Adrenal gland (tissue), 12 donors: ENCODE measurements around the gene MRPS11. TPM values are rescaled to one million over a fixed set of nuclear protein-coding genes. Genes with fewer than 3 reads are reported as not detected.

Experiments
- DNase-seq, 7 donors: peaks; one replicate each; pipeline ENCODE4 v3.0.0-alpha.2; 2019 to 2020
- H3K27ac ChIP-seq, 5 donors: fragments of 200-600 bp; sonication (generic) in 4 of 5; 1 replicate in 3 of 5; 2 replicates in 2 of 5; pipeline versions ENCODE4 v1.5.1 to v1.8.0; 2016 to 2020; ENCODE audit warnings: mild to moderate bottlenecking in 1 of 5
- H3K27me3 ChIP-seq: fragments of 200-600 bp; 2 replicates; pipeline ENCODE4 v1.8.0; 2021
- H3K36me3 ChIP-seq, 2 donors: fragments of 200-600 bp; replicated peaks in 1 of 2; 1 replicate in 1 of 2; 2 replicates in 1 of 2; pipeline versions ENCODE4 v1.5.1 to v1.8.0; 2018 to 2022
- H3K4me1 ChIP-seq, 2 donors: fragments of 200-600 bp; replicated peaks in 1 of 2; 1 replicate in 1 of 2; 2 replicates in 1 of 2; pipeline versions ENCODE4 v1.5.1 to v1.8.0; 2018 to 2021
- H3K4me3 ChIP-seq, 4 donors: fragments of 200-600 bp; sonication (generic) in 3 of 4; one replicate each; pipeline ENCODE4 v1.5.1; 2016 to 2018
- H3K9me3 ChIP-seq, 3 donors: fragments of 200-600 bp; sonication (generic) in 1 of 3; replicated peaks in 1 of 3; 1 replicate in 2 of 3; 2 replicates in 1 of 3; pipeline versions ENCODE4 v1.5.1 to v1.8.0; 2016 to 2021
- CTCF ChIP-seq, 6 experiments: fragments of 450-650 bp in 4 of 6; fragments of 200-600 bp in 2 of 6; sonication (generic) in 1 of 6; IDR thresholded peaks; 1 replicate in 5 of 6; 2 replicates in 1 of 6; pipeline versions ENCODE4 v1.5.1 to v1.8.0; 2016 to 2021; ENCODE audit warnings: antibody characterized with exemption in 6 of 6, mild to moderate bottlenecking in 2 of 6, moderate library complexity in 1 of 6
- POLR2A ChIP-seq, 2 donors: fragments of 450-650 bp; IDR thresholded peaks; one replicate each; pipeline ENCODE4 v1.6.1; 2017; ENCODE audit warnings: antibody characterized with exemption in 2 of 2, mild to moderate bottlenecking in 2 of 2, moderate library complexity in 1 of 2
- WGBS, 4 donors: extraction: QIAGEN DNeasy Blood & Tissue Kit in 2 of 4; methylation state at CpG; one replicate each; pipeline versions ENCODE4 v1.1.5 to v1.1.7; 2013 to 2017; 5-methylcytosine and 5-hydroxymethylcytosine counted together
- intact Hi-C, 2 donors: fragments of 100-400 bp; cut with DNase I; formaldehyde crosslinking; loops; one replicate each; pipeline versions ENCODE4 v1.14.1 to v1.15.0; 2022 to 2023
- polyA plus RNA-seq, 3 donors: library from polyadenylated mRNA; stranded (reverse); fragments of 200-250 nt in 2 of 3; fragments of 350-450 nt in 1 of 3; fragmentation: Illumina TruSeq in 1 of 3; extraction: RNeasy Lipid Tissue Mini Kit (QIAGEN cat#74804) in 1 of 3; gene quantifications; one replicate each; pipeline ENCODE4 v1.2.3, GENCODE V29; 2013 to 2014
- total RNA-seq, 9 donors: library from RNA; depleted of rRNA in 4 of 9; stranded (reverse); fragments of >200 nt in 4 of 9; fragments of 120-200 nt in 1 of 9; fragmentation: NEBNext Ultra II Directional in 1 of 9; extraction: Animal tissue kit (Norgen Biotek cat#: 25700) in 1 of 9; gene quantifications; one replicate each; pipeline versions ENCODE4 v1.1.0 to v1.2.4, GENCODE V29; 2013 to 2023
- donor health status: healthy with polysubstance abuse.
- donor health status: Bipolar disorder and iron deficiency.
- donor health status: DM: yes; HTN: yes; CAD: no.
- donor health status: DM: no; HTN: no; CAD: no.
- donor health status: DM: no; HTN: no; CAD: no.
- donor health status: DM: yes; HTN: yes; CAD: no.

MRPS11 gene
- total and polyA plus RNA-seq, 12 donors: 41.3 to 194 (median 59.6) TPM

GRCh38 chr15:88426304-88426703 is 41.2 kb upstream of the MRPS11 start:
- Histone ChIP-seq H3K36me3 (no peaks in the 10 kb centered on the region), H3K4me3 (no peak overlapping the region), H3K27ac (no peak overlapping the region), H3K9me3 (no peaks in the 10 kb centered on the region), H3K4me1 (no peaks in the 10 kb centered on the region), H3K27me3 (no peaks in the 10 kb centered on the region)
- intact Hi-C loops: no loop called here
- DNase-seq: no peak
- TF ChIP-seq POLR2A (IDR thresholded peaks at IDR 0.05): no peak
- no peak for TF ChIP-seq CTCF (IDR thresholded peaks at IDR 0.05)
- 64 to 75% (median 68%) methylated on average over 2 of the region's 2 CpGs for WGBS, 4 donors

- TF ChIP-seq POLR2A (IDR thresholded peaks at IDR 0.05) (no peak), CTCF (IDR thresholded peaks at IDR 0.05) (no peak)
- no peaks in the 10 kb centered on the region for H3K27me3 ChIP-seq
- WGBS, 4 donors: 33 to 71% (median 50%) methylated on average over 6 to 9 of the region's 9 CpGs
- no peak for DNase-seq
- intact Hi-C loops: no loop called here
- H3K9me3 ChIP-seq: no peaks in the 10 kb centered on the region
- no peak overlapping the region for H3K27ac ChIP-seq
- H3K4me3 ChIP-seq: no peak overlapping the region
- H3K4me1 ChIP-seq: no peaks in the 10 kb centered on the region
- H3K36me3 ChIP-seq: no peaks in the 10 kb centered on the region
Observed at GRCh38 chr15:88428053-88428452, 39.5 kb upstream of the MRPS11 start.

GRCh38 chr15:88428805-88429605 is 38.5 kb upstream of the MRPS11 start:
- no peak for TF ChIP-seq POLR2A (IDR thresholded peaks at IDR 0.05)
- TF ChIP-seq CTCF (IDR thresholded peaks at IDR 0.05): no peak
- 68 to 76% (median 72%) methylated on average over 9 to 12 of the region's 12 CpGs for WGBS, 4 donors
- Histone ChIP-seq H3K27me3 (no peaks in the 10 kb centered on the region), H3K9me3 (no peaks in the 10 kb centered on the region), H3K4me1 (no peaks in the 10 kb centered on the region), H3K36me3 (no peaks in the 10 kb centered on the region), H3K4me3 (no peak overlapping the region), H3K27ac (no peak overlapping the region)
- no peak for DNase-seq
- intact Hi-C loops: no loop called here

- Histone ChIP-seq H3K4me1 (no peaks in the 10 kb centered on the region), H3K4me3 (no peak overlapping the region), H3K27ac (no peak overlapping the region), H3K9me3 (no peaks in the 10 kb centered on the region), H3K36me3 (no peaks in the 10 kb centered on the region), H3K27me3 (no peaks in the 10 kb centered on the region)
- TF ChIP-seq POLR2A (IDR thresholded peaks at IDR 0.05) (no peak), CTCF (IDR thresholded peaks at IDR 0.05) (no peak)
- intact Hi-C loops: no loop called here
- DNase-seq: no peak
Observed at GRCh38 chr15:88430051-88430450, 37.5 kb upstream of the MRPS11 start.
